ENCODE measurements around the gene FGFR1OP2. TPM values are rescaled to one million over a fixed set of nuclear protein-coding genes. Genes with fewer than 3 reads are reported as not detected.
A peak's percentile ranks its signal among the peaks of the same experiment; 100 is the strongest.

The FGFR1OP2 gene
- total and polyA plus RNA-seq, 2 donors (not counting 1 experiment from before 2014, with no cell fraction given), result 36.4 to 60.8 TPM

GRCh38 chr12:26929590-26929989 lies 8.7 kb upstream of the FGFR1OP2 start:
- H3K79me2 ChIP-seq (ENCODE audit: control insufficient read depth, insufficient read depth, low read length), result peaks cover 3% of the 10 kb centered on the region
- no peaks in the 10 kb centered on the region for H3K9me3 ChIP-seq (ENCODE audit: control insufficient read depth, insufficient read depth, low read depth, low read length)
- H3K4me3 ChIP-seq (replicated peaks in 1 of 4; ENCODE audit: control extremely low read depth in 1 of 4, insufficient read depth in 1 of 4, low read depth in 3 of 4, low read length in 4 of 4), result no peak overlapping the region
- no peaks in the 10 kb centered on the region for H3K4me1 ChIP-seq (ENCODE audit: control insufficient read depth, extremely low read depth, insufficient read depth, low read length)
- TF ChIP-seq EZH2 (IDR thresholded peaks at IDR 0.05; ENCODE audit: low read length, missing control alignments) (no peak), CTCF (conservative IDR thresholded peaks at IDR 0.05 in 1 of 2, IDR thresholded peaks at IDR 0.05 in 1 of 2; ENCODE audit: low read depth in 1 of 2, low read length in 2 of 2) (no peak)
- no peaks in the 10 kb centered on the region for H4K20me1 ChIP-seq (ENCODE audit: control insufficient read depth, extremely low read depth, insufficient read depth, low read length)
- H3K36me3 ChIP-seq (ENCODE audit: control insufficient read depth, insufficient read depth, low read length), result no peaks in the 10 kb centered on the region
- H3K9ac ChIP-seq (ENCODE audit: insufficient read depth, low read length), result no peak overlapping the region
- no peak overlapping the region for H3K4me2 ChIP-seq (ENCODE audit: extremely low read depth, insufficient read depth, low read length)
- H3K27ac ChIP-seq (ENCODE audit: insufficient read depth, low read length), result no peak overlapping the region
- DNase-seq (ENCODE audit: low read depth in 2 of 2), result no peak
- H3K27me3 ChIP-seq (ENCODE audit: control insufficient read depth, insufficient read depth, low read length), result no peaks in the 10 kb centered on the region
- H2AFZ ChIP-seq (ENCODE audit: low read length), result no peak overlapping the region

GRCh38 chr12:26935636-26936378 lies 2.5 kb upstream of the FGFR1OP2 start:
- Histone ChIP-seq H3K36me3 (ENCODE audit: control insufficient read depth, insufficient read depth, low read length) (no peaks in the 10 kb centered on the region), H3K4me1 (ENCODE audit: control insufficient read depth, extremely low read depth, insufficient read depth, low read length) (no peaks in the 10 kb centered on the region), H3K79me2 (ENCODE audit: control insufficient read depth, insufficient read depth, low read length) (peaks cover 54% of the 10 kb centered on the region), H4K20me1 (ENCODE audit: control insufficient read depth, extremely low read depth, insufficient read depth, low read length) (no peaks in the 10 kb centered on the region), H3K9me3 (ENCODE audit: control insufficient read depth, insufficient read depth, low read depth, low read length) (no peaks in the 10 kb centered on the region), H3K9ac (ENCODE audit: insufficient read depth, low read length) (no peak overlapping the region), H2AFZ (ENCODE audit: low read length) (no peak overlapping the region), H3K4me3 (replicated peaks in 1 of 4; ENCODE audit: control extremely low read depth in 1 of 4, insufficient read depth in 1 of 4, low read depth in 3 of 4, low read length in 4 of 4) (peak overlapping the region in 3 of 4 experiments; percentile 88 to 100 (median 98)), H3K27me3 (ENCODE audit: control insufficient read depth, insufficient read depth, low read length) (no peaks in the 10 kb centered on the region), H3K27ac (ENCODE audit: insufficient read depth, low read length) (no peak overlapping the region), H3K4me2 (ENCODE audit: extremely low read depth, insufficient read depth, low read length) (peak overlapping the region; percentile 88)
- DNase-seq (ENCODE audit: low read depth in 2 of 2), result peak in 1 of 2 donors; percentile 6
- TF ChIP-seq EZH2 (IDR thresholded peaks at IDR 0.05; ENCODE audit: low read length, missing control alignments), result no peak
- TF ChIP-seq CTCF (conservative IDR thresholded peaks at IDR 0.05 in 1 of 2, IDR thresholded peaks at IDR 0.05 in 1 of 2; ENCODE audit: low read depth in 1 of 2, low read length in 2 of 2), result no peak

GRCh38 chr12:26936559-26937442 lies 1.5 kb upstream of the FGFR1OP2 start:
- no peaks in the 10 kb centered on the region for H3K36me3 ChIP-seq (ENCODE audit: control insufficient read depth, insufficient read depth, low read length)
- peak overlapping the region; percentile 93 for H3K27ac ChIP-seq (ENCODE audit: insufficient read depth, low read length)
- peak overlapping the region; percentile 88 to 100 (median 99) for H3K4me3 ChIP-seq (replicated peaks in 1 of 4; ENCODE audit: control extremely low read depth in 1 of 4, insufficient read depth in 1 of 4, low read depth in 3 of 4, low read length in 4 of 4)
- H3K79me2 ChIP-seq (ENCODE audit: control insufficient read depth, insufficient read depth, low read length), result peaks cover 64% of the 10 kb centered on the region
- DNase-seq (ENCODE audit: low read depth in 2 of 2), result no peak
- TF ChIP-seq EZH2 (IDR thresholded peaks at IDR 0.05; ENCODE audit: low read length, missing control alignments) (no peak), CTCF (conservative IDR thresholded peaks at IDR 0.05 in 1 of 2, IDR thresholded peaks at IDR 0.05 in 1 of 2; ENCODE audit: low read depth in 1 of 2, low read length in 2 of 2) (no peak)
- H3K9me3 ChIP-seq (ENCODE audit: control insufficient read depth, insufficient read depth, low read depth, low read length), result no peaks in the 10 kb centered on the region
- H3K9ac ChIP-seq (ENCODE audit: insufficient read depth, low read length), result peak overlapping the region; percentile 76
- peak overlapping the region; percentile 92 for H2AFZ ChIP-seq (ENCODE audit: low read length)
- no peaks in the 10 kb centered on the region for H3K4me1 ChIP-seq (ENCODE audit: control insufficient read depth, extremely low read depth, insufficient read depth, low read length)
- H4K20me1 ChIP-seq (ENCODE audit: control insufficient read depth, extremely low read depth, insufficient read depth, low read length), result no peaks in the 10 kb centered on the region
- no peaks in the 10 kb centered on the region for H3K27me3 ChIP-seq (ENCODE audit: control insufficient read depth, insufficient read depth, low read length)
- peak overlapping the region; percentile 88 for H3K4me2 ChIP-seq (ENCODE audit: extremely low read depth, insufficient read depth, low read length)

All from fibroblast of lung (primary cell).